GM21529 (cell line): ENCODE results near the gene DAP3.
A peak's percentile ranks its signal among the peaks of the same experiment; 100 is the strongest.
"Not testable (repeated sequence)": the region's sequence is repeated elsewhere in the genome, so short reads cannot be mapped to it uniquely, and the experiment has no call there.

ENCODE experiments used
- ATAC-seq: cut with Tn5 transposase; IDR thresholded peaks from one replicate; pipeline ENCODE4 v1.9.1; 2021; ENCODE audit not compliant: unreplicated experiment

Gene DAP3

GRCh38 chr1:155681776-155682175, 7.1 kb upstream of the DAP3 start:
- no peak for ATAC-seq

GRCh38 chr1:155687705-155688323, 1.1 kb upstream of the DAP3 start:
- ATAC-seq = peak; percentile 23

GRCh38 chr1:155688324-155689080, 389 bp upstream of the DAP3 start, which contains the start of gene YY1AP1:
Gene YY1AP1, minus strand, starts transcription at chr1:155688774. Its CDS starts 8,338 bp downstream, at chr1:155680436.
- peak; percentile 73 for ATAC-seq

- no peak for ATAC-seq
These were observed 3.2 kb downstream of the DAP3 start for GRCh38 chr1:155691992-155692528.

- no peak for ATAC-seq
These were observed 5.3 kb downstream of the DAP3 start for GRCh38 chr1:155694167-155694566.

- ATAC-seq = no peak
These were observed 6.2 kb downstream of the DAP3 start for GRCh38 chr1:155695072-155695471.

GRCh38 chr1:155695608-155696007, 6.7 kb downstream of the DAP3 start:
- ATAC-seq = no peak

GRCh38 chr1:155696524-155696923, 7.6 kb downstream of the DAP3 start:
- no peak for ATAC-seq

GRCh38 chr1:155697046-155697445, 8.2 kb downstream of the DAP3 start:
- ATAC-seq = no peak

GRCh38 chr1:155697616-155698015, 8.7 kb downstream of the DAP3 start:
- not testable (repeated sequence) for ATAC-seq

GRCh38 chr1:155698382-155699038, 9.6 kb downstream of the DAP3 start:
- no peak for ATAC-seq

- not testable (repeated sequence) for ATAC-seq
These were observed 10.2 kb downstream of the DAP3 start for GRCh38 chr1:155699062-155699461.

- ATAC-seq = not testable (repeated sequence)
These were observed 12.8 kb downstream of the DAP3 start for GRCh38 chr1:155701675-155702074.

GRCh38 chr1:155703216-155703615, 14.3 kb downstream of the DAP3 start:
- no peak for ATAC-seq

GRCh38 chr1:155704414-155704813, 15.5 kb downstream of the DAP3 start:
- not testable (repeated sequence) for ATAC-seq

GRCh38 chr1:155706139-155706538, 17.2 kb downstream of the DAP3 start:
- ATAC-seq = no peak

- ATAC-seq = no peak
These were observed 20.5 kb downstream of the DAP3 start for GRCh38 chr1:155709391-155709790.

- not testable (repeated sequence) for ATAC-seq
These were observed 22.6 kb downstream of the DAP3 start for GRCh38 chr1:155711457-155711856.

GRCh38 chr1:155712636-155713035, 23.7 kb downstream of the DAP3 start:
- not testable (repeated sequence) for ATAC-seq

GRCh38 chr1:155713075-155713474, 24.2 kb downstream of the DAP3 start:
- no peak for ATAC-seq

- ATAC-seq = not testable (repeated sequence)
These were observed 26.2 kb downstream of the DAP3 start for GRCh38 chr1:155715056-155715455.

- ATAC-seq = no peak
These were observed 26.9 kb downstream of the DAP3 start for GRCh38 chr1:155715777-155716176.
